Left colon (tissue), 2 donors: Measurements from ENCODE around the gene ARNT2. TPM values are rescaled to one million over a fixed set of nuclear protein-coding genes. Genes with fewer than 3 reads are reported as not detected.

Experiments
- ATAC-seq: fragments of 200-7000 bp; cut with Tn5 transposase; one replicate; pipeline ENCODE4 v1.9.1; 2020; ENCODE audit warnings: mild to moderate bottlenecking, moderate library complexity
- DNase-seq, 2 donors: peaks; one replicate each; pipeline ENCODE4 v3.0.0-alpha.2; 2020
- intact Hi-C, 2 donors: fragments of 100-400 bp; cut with DNase I in 1 of 2; cut with micrococcal nuclease in 1 of 2; formaldehyde crosslinking; loops; one replicate each; pipeline versions ENCODE4 v1.11.2 to v1.14.0; 2022; cut with DNase I, micrococcal nuclease
- total RNA-seq, 2 donors: library from RNA; stranded (reverse); fragmentation: NEBNext Ultra II Directional; extraction: Animal tissue kit (Norgen Biotek cat#: 25700); gene quantifications; one replicate each; pipeline ENCODE4 v1.2.1, GENCODE V29; 2021
- donor health status: DM: no; HTN: no; CAD: no.
- donor health status: DM: yes; HTN: yes; CAD: no.

Gene ARNT2
- total RNA-seq, 2 donors from 2014 or later: 2.0 to 4.9 TPM

GRCh38 chr15:80611543-80612080, 207.4 kb downstream of the ARNT2 start:
- intact Hi-C loops: no loop called here
- ATAC-seq: no peak
- DNase-seq: no peak

- intact Hi-C loops: no loop called here
- ATAC-seq: no peak
- no peak for DNase-seq
Observed at GRCh38 chr15:80612118-80612823, 208.1 kb downstream of the ARNT2 start.

GRCh38 chr15:80613762-80614365, 209.7 kb downstream of the ARNT2 start:
- DNase-seq (no peak), ATAC-seq (no peak)
- intact Hi-C loops: no loop called here

- no peak for ATAC-seq
- intact Hi-C loops: no loop called here
Observed at GRCh38 chr15:80614711-80615360, 210.7 kb downstream of the ARNT2 start.

GRCh38 chr15:80615361-80615736, 211.2 kb downstream of the ARNT2 start:
- no peak for ATAC-seq
- intact Hi-C loops: no loop called here

More at GRCh38 chr15:80614711-80615360, 210.7 kb downstream of the ARNT2 start:
- DNase-seq: no peak

GRCh38 chr15:80615783-80616391, 211.7 kb downstream of the ARNT2 start:
- ATAC-seq (peak; percentile 93), DNase-seq (peak; percentile 79 to 83)
- intact Hi-C loops: no loop called here

More at GRCh38 chr15:80615361-80615736, 211.2 kb downstream of the ARNT2 start:
- DNase-seq: no peak

- ATAC-seq (no peak), DNase-seq (no peak)
- intact Hi-C loops: no loop called here
Observed at GRCh38 chr15:80618685-80619400, 214.7 kb downstream of the ARNT2 start.

- DNase-seq: no peak
- intact Hi-C loops: no loop called here
- ATAC-seq: peak; percentile 71
Observed at GRCh38 chr15:80619680-80620079, 215.5 kb downstream of the ARNT2 start.

GRCh38 chr15:80620141-80620540, 216.0 kb downstream of the ARNT2 start:
- ATAC-seq: no peak
- intact Hi-C loops: no loop called here
- no peak for DNase-seq

GRCh38 chr15:80620931-80621330, 216.7 kb downstream of the ARNT2 start:
- no peak for ATAC-seq
- intact Hi-C loops: no loop called here
- no peak for DNase-seq

GRCh38 chr15:80626643-80627120, 222.5 kb downstream of the ARNT2 start:
- intact Hi-C loops: no loop called here
- no peak for ATAC-seq
- no peak for DNase-seq

- ATAC-seq (no peak), DNase-seq (no peak)
- intact Hi-C loops: no loop called here
Observed at GRCh38 chr15:80629355-80629754, 225.2 kb downstream of the ARNT2 start.

- intact Hi-C loops: no loop called here
- DNase-seq (no peak), ATAC-seq (no peak)
Observed at GRCh38 chr15:80630981-80631380, 226.8 kb downstream of the ARNT2 start.

- no peak for ATAC-seq
- intact Hi-C loops: no loop called here
- DNase-seq: no peak
Observed at GRCh38 chr15:80633221-80633620, 229.0 kb downstream of the ARNT2 start.

- ATAC-seq: peak; percentile 3
- DNase-seq: no peak
- intact Hi-C loops: no loop called here
Observed at GRCh38 chr15:80635953-80636352, 231.8 kb downstream of the ARNT2 start.

GRCh38 chr15:80636675-80637074, 232.5 kb downstream of the ARNT2 start:
- DNase-seq: peak; percentile 31 to 32
- intact Hi-C loops: no loop called here
- peak; percentile 87 for ATAC-seq

GRCh38 chr15:80637747-80638146, 233.6 kb downstream of the ARNT2 start:
- intact Hi-C loops: no loop called here
- ATAC-seq: peak; percentile 80
- DNase-seq: no peak

- intact Hi-C loops: no loop called here
- ATAC-seq (no peak), DNase-seq (no peak)
Observed at GRCh38 chr15:80638553-80639167, 234.5 kb downstream of the ARNT2 start.
